GM18873 (cell line): Measurements from ENCODE around the gene ADGRD1.
"Not testable (repeated sequence)": the region's sequence is repeated elsewhere in the genome, so short reads cannot be mapped to it uniquely, and the experiment has no call there.

ENCODE experiments used
- ATAC-seq: cut with Tn5 transposase; IDR thresholded peaks from one replicate; pipeline ENCODE4 v1.9.1; 2021; ENCODE audit warnings: mild to moderate bottlenecking, moderate library complexity, moderate number of reproducible peaks; ENCODE audit not compliant: unreplicated experiment, low FRiP score

Gene ADGRD1

GRCh38 chr12:131113568-131114270 is 160.0 kb downstream of the ADGRD1 start:
- ATAC-seq: no peak

GRCh38 chr12:131114271-131114670 is 160.6 kb downstream of the ADGRD1 start:
- ATAC-seq: no peak

- no peak for ATAC-seq
Observed at GRCh38 chr12:131114942-131115584, 161.4 kb downstream of the ADGRD1 start.

GRCh38 chr12:131115766-131116467 is 162.2 kb downstream of the ADGRD1 start:
- no peak for ATAC-seq

GRCh38 chr12:131116468-131117117 is 162.9 kb downstream of the ADGRD1 start:
- ATAC-seq: no peak

GRCh38 chr12:131117438-131118245 is 163.9 kb downstream of the ADGRD1 start:
- no peak for ATAC-seq

GRCh38 chr12:131118371-131118770 is 164.7 kb downstream of the ADGRD1 start:
- ATAC-seq: no peak

- not testable (repeated sequence) for ATAC-seq
Observed at GRCh38 chr12:131119345-131119744, 165.6 kb downstream of the ADGRD1 start.

- no peak for ATAC-seq
Observed at GRCh38 chr12:131119936-131120335, 166.2 kb downstream of the ADGRD1 start.

GRCh38 chr12:131120831-131121271 is 167.1 kb downstream of the ADGRD1 start:
- ATAC-seq: no peak

- no peak for ATAC-seq
Observed at GRCh38 chr12:131121705-131122405, 168.1 kb downstream of the ADGRD1 start.

GRCh38 chr12:131122631-131123030 is 168.9 kb downstream of the ADGRD1 start:
- no peak for ATAC-seq

GRCh38 chr12:131123817-131124216 is 170.1 kb downstream of the ADGRD1 start:
- no peak for ATAC-seq

- no peak for ATAC-seq
Observed at GRCh38 chr12:131124487-131125280, 171.0 kb downstream of the ADGRD1 start.

GRCh38 chr12:131126662-131127173 is 173.0 kb downstream of the ADGRD1 start:
- no peak for ATAC-seq

GRCh38 chr12:131128556-131128955 is 174.8 kb downstream of the ADGRD1 start:
- no peak for ATAC-seq

- ATAC-seq: not testable (repeated sequence)
Observed at GRCh38 chr12:131128966-131129619, 175.4 kb downstream of the ADGRD1 start.

- no peak for ATAC-seq
Observed at GRCh38 chr12:131129839-131130238, 176.1 kb downstream of the ADGRD1 start.
